Measurements from ENCODE around the gene KCNA3. TPM values are rescaled to one million over a fixed set of nuclear protein-coding genes. Genes with fewer than 3 reads are reported as not detected.

Gene KCNA3
- polyA plus RNA-seq, 1 of the 3 experiments (the other 2 are of a cell fraction), result not detected

DNA sequence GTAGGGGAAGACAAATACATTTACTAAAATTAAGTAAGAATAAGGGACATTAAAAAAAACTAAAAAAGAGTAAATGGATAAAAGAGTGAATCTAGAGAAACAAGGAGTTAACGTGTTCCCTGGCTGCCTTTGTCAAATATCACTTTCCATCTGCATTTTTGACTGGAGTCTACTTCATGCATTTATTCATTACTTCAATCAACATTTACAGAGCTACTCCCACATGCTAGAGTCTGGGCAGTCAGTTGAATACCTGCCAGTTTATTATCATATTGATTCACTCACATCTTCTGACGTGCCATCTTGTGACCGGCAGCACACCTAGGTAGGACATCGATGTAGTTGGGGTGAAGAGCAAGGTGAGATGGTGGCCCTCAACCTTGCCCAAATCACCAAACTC lies 35.6 kb upstream of the KCNA3 start:
- Histone ChIP-seq H3K9ac (no peak overlapping the region), H2AFZ (ENCODE audit: low read depth) (no peak overlapping the region), H3K27me3 (ENCODE audit: insufficient read depth) (no peaks in the 10 kb centered on the region), H3K9me3 (no peaks in the 10 kb centered on the region), H3F3A (replicated peaks; ENCODE audit: insufficient read depth) (no peaks in the 10 kb centered on the region), H3K4me1 (ENCODE audit: control insufficient read depth in 1 of 2, insufficient read depth in 2 of 2, low read depth in 1 of 2, low read length in 1 of 2) (peaks cover 0 to 6% of the 10 kb centered on the region in 2 experiments; a peak in 1 of 4 replicates), H3K36me3 (replicated peaks in 1 of 2; ENCODE audit: control insufficient read depth in 1 of 2, insufficient read depth in 2 of 2, low read length in 1 of 2) (no peaks in the 10 kb centered on the region), H3K27ac (ENCODE audit: low read depth in 2 of 2, low read length in 1 of 2) (no peak overlapping the region), H4K20me1 (ENCODE audit: insufficient read depth) (no peaks in the 10 kb centered on the region), H3K4me2 (no peak overlapping the region), H3K9me2 (no peaks in the 10 kb centered on the region), H3K4me3 (ENCODE audit: low read depth in 2 of 2, low read length in 1 of 2) (no peak overlapping the region), H3K79me2 (ENCODE audit: insufficient read depth) (no peaks in the 10 kb centered on the region)
- ChIA-PET POLR2A (no interaction called here), CTCF (interaction anchor here (0.6 to 1.3 kb wide), 3 partner anchors 42 to 66 kb away, joined by 3 to 8 read pairs (median 3); no protein-coding TSS in a partner anchor)
- 43% methylated on average over 4 of the region's 4 CpGs for WGBS (ENCODE audit: low lambda C conversion rate)
- TF ChIP-seq RFX5 (IDR thresholded peaks at IDR 0.05; ENCODE audit: low read length) (no peak), GATA2 (CRISPR knock-in tag; IDR thresholded peaks at IDR 0.05) (no peak), TAF1 (IDR thresholded peaks at IDR 0.05; ENCODE audit: borderline replicate concordance, low read depth, low read length) (no peak), FOXJ3 (CRISPR knock-in tag; IDR thresholded peaks at IDR 0.05) (no peak), JUND (IDR thresholded peaks at IDR 0.05) (no peak), SIN3A (IDR thresholded peaks at IDR 0.05; ENCODE audit: borderline replicate concordance, low read depth, low read length) (no peak), RCOR1 (IDR thresholded peaks at IDR 0.05; ENCODE audit: low read length) (no peak)
- TF ChIP-seq, protein P1, sequence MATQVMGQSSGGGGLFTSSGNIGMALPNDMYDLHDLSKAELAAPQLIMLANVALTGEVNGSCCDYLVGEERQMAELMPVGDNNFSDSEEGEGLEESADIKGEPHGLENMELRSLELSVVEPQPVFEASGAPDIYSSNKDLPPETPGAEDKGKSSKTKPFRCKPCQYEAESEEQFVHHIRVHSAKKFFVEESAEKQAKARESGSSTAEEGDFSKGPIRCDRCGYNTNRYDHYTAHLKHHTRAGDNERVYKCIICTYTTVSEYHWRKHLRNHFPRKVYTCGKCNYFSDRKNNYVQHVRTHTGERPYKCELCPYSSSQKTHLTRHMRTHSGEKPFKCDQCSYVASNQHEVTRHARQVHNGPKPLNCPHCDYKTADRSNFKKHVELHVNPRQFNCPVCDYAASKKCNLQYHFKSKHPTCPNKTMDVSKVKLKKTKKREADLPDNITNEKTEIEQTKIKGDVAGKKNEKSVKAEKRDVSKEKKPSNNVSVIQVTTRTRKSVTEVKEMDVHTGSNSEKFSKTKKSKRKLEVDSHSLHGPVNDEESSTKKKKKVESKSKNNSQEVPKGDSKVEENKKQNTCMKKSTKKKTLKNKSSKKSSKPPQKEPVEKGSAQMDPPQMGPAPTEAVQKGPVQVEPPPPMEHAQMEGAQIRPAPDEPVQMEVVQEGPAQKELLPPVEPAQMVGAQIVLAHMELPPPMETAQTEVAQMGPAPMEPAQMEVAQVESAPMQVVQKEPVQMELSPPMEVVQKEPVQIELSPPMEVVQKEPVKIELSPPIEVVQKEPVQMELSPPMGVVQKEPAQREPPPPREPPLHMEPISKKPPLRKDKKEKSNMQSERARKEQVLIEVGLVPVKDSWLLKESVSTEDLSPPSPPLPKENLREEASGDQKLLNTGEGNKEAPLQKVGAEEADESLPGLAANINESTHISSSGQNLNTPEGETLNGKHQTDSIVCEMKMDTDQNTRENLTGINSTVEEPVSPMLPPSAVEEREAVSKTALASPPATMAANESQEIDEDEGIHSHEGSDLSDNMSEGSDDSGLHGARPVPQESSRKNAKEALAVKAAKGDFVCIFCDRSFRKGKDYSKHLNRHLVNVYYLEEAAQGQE (IDR thresholded peaks at IDR 0.05; ENCODE audit: low read depth, low read length), result no peak
- TF ChIP-seq, protein P2, sequence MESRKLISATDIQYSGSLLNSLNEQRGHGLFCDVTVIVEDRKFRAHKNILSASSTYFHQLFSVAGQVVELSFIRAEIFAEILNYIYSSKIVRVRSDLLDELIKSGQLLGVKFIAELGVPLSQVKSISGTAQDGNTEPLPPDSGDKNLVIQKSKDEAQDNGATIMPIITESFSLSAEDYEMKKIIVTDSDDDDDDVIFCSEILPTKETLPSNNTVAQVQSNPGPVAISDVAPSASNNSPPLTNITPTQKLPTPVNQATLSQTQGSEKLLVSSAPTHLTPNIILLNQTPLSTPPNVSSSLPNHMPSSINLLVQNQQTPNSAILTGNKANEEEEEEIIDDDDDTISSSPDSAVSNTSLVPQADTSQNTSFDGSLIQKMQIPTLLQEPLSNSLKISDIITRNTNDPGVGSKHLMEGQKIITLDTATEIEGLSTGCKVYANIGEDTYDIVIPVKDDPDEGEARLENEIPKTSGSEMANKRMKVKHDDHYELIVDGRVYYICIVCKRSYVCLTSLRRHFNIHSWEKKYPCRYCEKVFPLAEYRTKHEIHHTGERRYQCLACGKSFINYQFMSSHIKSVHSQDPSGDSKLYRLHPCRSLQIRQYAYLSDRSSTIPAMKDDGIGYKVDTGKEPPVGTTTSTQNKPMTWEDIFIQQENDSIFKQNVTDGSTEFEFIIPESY (IDR thresholded peaks at IDR 0.05; ENCODE audit: borderline replicate concordance, low read depth), result no peak
- DNase-seq, result no peak

DNA sequence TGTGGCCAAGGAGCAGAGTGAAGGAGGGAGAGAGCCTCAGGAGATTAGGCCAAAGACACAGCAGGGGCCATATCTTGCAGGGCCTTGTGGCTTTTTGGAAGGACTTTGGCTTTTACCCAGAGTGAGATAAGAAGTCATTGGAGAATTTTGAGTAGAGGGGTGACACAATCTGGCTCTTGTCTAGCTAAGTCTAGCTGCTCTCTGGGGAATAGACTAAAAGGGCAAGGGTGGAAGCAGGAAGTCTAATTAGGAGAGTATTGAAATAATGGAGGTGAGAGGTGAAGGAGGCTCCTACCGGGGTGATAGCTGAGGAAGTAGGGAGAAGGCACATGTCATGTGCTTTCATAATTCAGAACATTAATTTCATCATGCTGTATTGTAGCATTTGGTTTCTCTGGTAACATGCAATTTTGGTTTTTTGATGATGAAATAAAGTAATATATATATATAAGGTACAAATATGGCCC lies 34.3 kb upstream of the KCNA3 start:
- ChIA-PET CTCF (interaction anchor here (0.7 to 1.4 kb wide), 2 partner anchors 74 to 373 kb away, joined by 3 to 5 read pairs; no protein-coding TSS in a partner anchor), POLR2A (no interaction called here)
- Histone ChIP-seq H3K9me2 (no peaks in the 10 kb centered on the region), H3K79me2 (ENCODE audit: insufficient read depth) (no peaks in the 10 kb centered on the region), H3K9ac (no peak overlapping the region), H3K4me3 (ENCODE audit: low read depth in 2 of 2, low read length in 1 of 2) (no peak overlapping the region), H3F3A (replicated peaks; ENCODE audit: insufficient read depth) (no peaks in the 10 kb centered on the region), H3K4me1 (ENCODE audit: control insufficient read depth in 1 of 2, insufficient read depth in 2 of 2, low read depth in 1 of 2, low read length in 1 of 2) (no peaks in the 10 kb centered on the region), H3K4me2 (no peak overlapping the region), H4K20me1 (ENCODE audit: insufficient read depth) (no peaks in the 10 kb centered on the region), H3K36me3 (replicated peaks in 1 of 2; ENCODE audit: control insufficient read depth in 1 of 2, insufficient read depth in 2 of 2, low read length in 1 of 2) (no peaks in the 10 kb centered on the region), H3K9me3 (no peaks in the 10 kb centered on the region), H3K27me3 (ENCODE audit: insufficient read depth) (no peaks in the 10 kb centered on the region), H3K27ac (ENCODE audit: low read depth in 2 of 2, low read length in 1 of 2) (no peak overlapping the region), H2AFZ (ENCODE audit: low read depth) (no peak overlapping the region)
- no peak for DNase-seq
- WGBS (ENCODE audit: low lambda C conversion rate), result 33% methylated on average over 1 of the region's 1 CpG
- TF ChIP-seq, protein P2 (IDR thresholded peaks at IDR 0.05; ENCODE audit: borderline replicate concordance, low read depth), result no peak
- TF ChIP-seq FOSL2 (IDR thresholded peaks at IDR 0.05; ENCODE audit: borderline replicate concordance, low read depth) (no peak), TEAD4 (IDR thresholded peaks at IDR 0.05; ENCODE audit: borderline replicate concordance, insufficient read depth) (no peak), GABPA (IDR thresholded peaks at IDR 0.05; ENCODE audit: low read depth) (no peak), ELF1 (IDR thresholded peaks at IDR 0.05) (no peak), GATA2 (CRISPR knock-in tag; IDR thresholded peaks at IDR 0.05) (no peak), FOXM1 (IDR thresholded peaks at IDR 0.05; ENCODE audit: low read depth) (no peak)
- TF ChIP-seq, protein P3, sequence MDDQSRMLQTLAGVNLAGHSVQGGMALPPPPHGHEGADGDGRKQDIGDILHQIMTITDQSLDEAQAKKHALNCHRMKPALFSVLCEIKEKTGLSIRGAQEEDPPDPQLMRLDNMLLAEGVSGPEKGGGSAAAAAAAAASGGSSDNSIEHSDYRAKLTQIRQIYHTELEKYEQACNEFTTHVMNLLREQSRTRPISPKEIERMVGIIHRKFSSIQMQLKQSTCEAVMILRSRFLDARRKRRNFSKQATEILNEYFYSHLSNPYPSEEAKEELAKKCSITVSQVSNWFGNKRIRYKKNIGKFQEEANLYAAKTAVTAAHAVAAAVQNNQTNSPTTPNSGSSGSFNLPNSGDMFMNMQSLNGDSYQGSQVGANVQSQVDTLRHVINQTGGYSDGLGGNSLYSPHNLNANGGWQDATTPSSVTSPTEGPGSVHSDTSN (IDR thresholded peaks at IDR 0.05), result no peak

All from SK-N-SH (cell line).